Measurements from ENCODE around the gene GMCL2.
"Not testable (repeated sequence)": the region's sequence is repeated elsewhere in the genome, so short reads cannot be mapped to it uniquely, and the experiment has no call there.

Gene GMCL2, protein sequence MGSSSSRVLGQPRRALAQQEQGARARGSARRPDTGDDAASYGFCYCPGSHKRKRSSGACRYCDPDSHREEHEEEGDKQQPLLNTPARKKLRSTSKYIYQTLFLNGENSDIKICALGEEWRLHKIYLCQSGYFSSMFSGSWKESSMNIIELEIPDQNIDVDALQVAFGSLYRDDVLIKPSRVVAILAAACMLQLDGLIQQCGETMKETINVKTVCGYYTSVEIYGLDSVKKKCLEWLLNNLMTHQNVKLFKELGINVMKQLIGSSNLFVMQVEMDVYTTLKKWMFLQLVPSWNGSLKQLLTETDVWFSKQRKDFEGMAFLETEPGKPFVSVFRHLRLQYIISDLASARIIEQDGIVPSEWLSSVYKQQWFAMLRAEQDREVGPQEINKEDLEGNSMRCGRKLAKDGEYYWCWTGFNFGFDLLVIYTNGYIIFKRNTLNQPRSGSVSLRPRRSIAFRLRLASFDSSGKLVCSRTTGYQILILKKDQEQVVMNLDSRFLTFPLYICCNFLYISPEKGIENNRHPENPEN

DNA sequence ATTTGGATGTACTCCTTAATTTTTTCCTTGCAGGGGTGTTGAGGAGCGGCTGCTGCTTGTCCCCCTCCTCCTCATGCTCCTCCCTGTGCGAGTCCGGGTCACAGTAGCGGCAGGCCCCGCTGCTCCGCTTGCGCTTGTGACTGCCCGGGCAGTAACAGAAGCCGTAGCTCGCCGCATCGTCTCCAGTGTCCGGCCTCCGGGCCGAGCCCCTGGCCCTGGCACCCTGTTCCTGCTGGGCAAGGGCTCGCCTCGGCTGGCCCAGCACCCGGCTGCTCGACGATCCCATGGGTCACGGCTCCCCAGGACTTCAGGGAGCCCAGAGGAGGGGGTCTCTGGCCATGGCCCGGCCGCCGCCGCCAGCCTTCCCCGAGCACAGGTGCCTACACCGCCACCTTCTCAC is at the start of gene GMCL2:
Gene GMCL2 (minus strand): TSS at position 358 of the 400 bp plus-strand sequence. CDS start 72 bp downstream, at position 286.
- no peak for DNase-seq (ENCODE audit: low read depth in 4 of 4, low spot score in 1 of 4)

DNA sequence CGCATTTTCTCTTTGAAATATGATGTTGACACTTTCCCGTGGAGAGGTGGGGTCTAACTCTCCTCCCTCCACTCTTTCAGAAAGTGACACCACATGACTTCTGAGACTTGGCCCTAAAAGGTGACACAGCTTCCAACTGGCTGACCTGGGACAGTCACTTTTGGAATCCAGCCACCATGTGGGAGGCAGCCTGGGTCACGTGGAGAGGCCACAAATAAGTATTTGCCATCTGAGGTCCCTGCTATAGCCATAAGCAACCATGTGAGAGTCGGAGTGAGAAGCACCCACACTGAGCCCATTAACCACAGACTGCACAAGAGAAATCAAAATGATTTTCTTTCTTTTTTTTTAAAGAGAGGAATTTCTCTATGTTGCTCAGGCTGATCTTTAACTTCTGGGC is 49.5 kb upstream of the GMCL2 start:
- DNase-seq (ENCODE audit: low read depth in 4 of 4, low spot score in 1 of 4) = no peak

DNA sequence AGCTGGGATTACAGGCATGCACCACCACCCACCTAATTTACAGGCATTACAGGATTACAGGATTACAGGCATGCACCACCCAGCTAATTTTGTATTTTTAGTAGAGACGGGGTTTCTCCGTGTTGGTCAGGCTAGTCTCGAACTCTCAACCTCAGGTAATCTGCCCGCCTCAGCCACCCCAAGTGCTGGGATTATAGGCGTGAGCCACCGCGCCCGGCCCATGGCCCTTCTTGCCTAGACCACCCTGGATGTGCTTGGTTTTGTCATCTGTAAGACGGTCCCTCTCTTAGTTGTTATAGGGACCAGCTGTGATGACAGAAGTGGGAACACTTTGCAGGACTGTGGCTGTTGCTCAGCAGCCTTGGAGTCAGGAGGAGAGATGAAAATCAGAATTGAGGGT is 49.0 kb upstream of the GMCL2 start:
- DNase-seq (ENCODE audit: low read depth in 4 of 4, low spot score in 1 of 4) = no peak

DNA sequence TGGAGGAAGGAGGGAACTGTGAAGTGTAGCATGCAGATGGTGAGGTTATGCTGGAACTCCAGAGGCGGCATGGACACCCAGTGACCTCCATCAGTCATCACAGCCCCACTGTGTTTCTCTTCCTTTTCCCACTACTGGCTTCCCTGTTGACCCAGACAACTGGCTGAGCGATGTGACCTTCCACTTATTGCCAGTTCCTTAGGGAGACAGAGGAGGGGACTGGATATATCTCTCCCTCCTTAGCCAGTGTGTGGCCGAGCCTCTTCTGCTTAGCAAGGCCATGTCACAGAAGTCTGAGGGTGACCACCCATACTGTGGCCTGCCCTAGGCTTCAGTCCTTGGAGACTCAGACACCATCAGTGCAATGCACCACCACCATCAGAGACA is 48.4 kb upstream of the GMCL2 start:
- no peak for DNase-seq (ENCODE audit: low read depth in 4 of 4, low spot score in 1 of 4)

DNA sequence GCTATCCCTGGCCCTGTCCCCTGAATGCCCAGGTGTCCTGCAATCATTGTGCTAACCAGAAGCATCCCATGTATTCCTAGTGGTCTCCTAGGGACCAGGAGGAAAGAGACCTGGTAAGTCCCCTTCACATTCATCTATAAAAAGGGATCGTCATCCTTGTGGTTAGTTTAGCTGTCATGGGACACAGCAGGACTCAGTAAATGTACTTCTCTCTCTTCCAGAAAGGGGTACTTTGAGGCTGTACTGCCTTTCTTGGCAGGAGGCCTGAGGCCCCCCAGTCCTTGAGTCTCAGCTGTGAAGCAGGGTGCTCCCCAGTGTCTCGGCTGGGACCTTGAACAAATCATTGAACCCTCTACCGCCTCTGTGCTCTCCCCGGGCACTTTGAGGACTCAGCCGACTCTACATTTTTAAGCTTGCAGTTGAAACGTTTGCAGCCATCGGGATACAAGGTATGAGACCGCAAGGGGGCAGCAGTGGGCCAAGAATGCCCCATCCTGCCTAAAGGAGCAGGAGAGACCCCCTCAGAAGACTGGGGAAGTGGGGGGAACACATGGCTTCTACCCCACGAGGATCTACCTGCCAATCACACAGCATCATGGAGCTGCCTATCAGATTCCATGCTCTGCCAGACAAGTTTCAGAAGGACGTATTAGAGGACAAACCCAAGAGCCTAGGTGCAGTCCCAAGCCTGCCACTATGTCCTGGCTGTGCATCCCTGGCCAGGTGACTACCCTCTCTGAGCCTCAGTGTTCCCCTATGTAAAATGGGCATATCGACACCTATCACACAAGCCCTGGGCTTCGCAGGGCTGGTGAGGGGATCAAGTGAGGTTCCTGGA is 47.8 kb upstream of the GMCL2 start:
- DNase-seq (ENCODE audit: low read depth in 4 of 4, low spot score in 1 of 4) = peak; percentile 47 to 62 (median 62)

DNA sequence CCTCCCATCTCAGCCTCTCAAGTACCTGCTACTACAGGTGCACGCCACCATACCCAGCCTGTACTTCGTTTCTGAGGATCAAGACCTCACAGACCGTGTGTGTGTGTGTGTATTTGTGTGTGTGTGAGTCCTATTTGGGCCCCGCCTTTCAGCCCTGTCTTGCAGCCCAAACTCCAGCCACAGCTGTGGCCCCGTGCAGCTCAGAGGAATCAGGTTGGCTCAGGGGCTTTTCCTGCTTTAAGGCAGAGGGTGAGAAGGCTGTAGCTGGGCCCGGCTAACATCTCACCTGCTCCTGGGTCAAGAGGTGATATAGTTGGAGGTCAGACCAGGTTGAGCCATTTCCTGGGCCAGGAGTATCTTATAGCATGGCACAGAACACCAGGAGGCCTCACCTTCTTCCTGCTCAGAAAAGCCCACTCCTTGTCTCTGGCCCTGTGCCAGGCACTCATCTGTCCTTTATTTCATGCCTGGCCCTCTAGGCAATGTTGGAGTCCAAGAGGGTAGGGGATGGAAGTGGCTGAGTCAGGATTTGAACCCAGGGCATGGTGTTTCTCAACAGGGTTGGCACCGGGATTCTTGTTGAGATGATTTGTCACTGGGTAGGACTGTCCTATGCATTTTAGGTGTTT is 47.1 kb upstream of the GMCL2 start:
- DNase-seq (ENCODE audit: low read depth in 4 of 4, low spot score in 1 of 4) = no peak

DNA sequence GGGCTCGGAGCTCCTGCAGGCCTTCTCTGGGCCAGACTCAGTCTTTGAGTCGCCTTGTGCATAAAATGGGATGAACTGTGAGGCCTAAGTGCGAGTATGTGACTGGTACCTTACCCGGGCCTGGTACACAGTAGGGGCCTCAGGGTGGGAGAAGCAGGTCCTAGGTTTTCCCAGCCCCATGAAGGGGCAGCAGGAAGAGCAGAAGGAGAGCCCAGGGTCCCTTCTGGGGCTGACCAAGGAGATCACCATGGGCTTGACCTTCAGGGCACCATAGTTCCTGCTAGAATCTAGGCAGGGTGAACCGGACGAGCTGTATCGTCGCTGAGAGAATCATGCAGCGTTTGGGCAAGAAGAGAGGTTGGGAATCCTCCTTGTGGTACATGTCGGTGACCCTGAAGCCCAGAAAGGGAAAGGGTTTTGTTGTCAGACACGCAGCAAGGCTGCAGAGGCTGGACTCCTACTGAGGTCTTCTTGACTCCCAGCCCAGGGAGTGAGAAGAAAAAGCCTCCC is 45.8 kb upstream of the GMCL2 start:
- no peak for DNase-seq (ENCODE audit: low read depth in 4 of 4, low spot score in 1 of 4)

DNA sequence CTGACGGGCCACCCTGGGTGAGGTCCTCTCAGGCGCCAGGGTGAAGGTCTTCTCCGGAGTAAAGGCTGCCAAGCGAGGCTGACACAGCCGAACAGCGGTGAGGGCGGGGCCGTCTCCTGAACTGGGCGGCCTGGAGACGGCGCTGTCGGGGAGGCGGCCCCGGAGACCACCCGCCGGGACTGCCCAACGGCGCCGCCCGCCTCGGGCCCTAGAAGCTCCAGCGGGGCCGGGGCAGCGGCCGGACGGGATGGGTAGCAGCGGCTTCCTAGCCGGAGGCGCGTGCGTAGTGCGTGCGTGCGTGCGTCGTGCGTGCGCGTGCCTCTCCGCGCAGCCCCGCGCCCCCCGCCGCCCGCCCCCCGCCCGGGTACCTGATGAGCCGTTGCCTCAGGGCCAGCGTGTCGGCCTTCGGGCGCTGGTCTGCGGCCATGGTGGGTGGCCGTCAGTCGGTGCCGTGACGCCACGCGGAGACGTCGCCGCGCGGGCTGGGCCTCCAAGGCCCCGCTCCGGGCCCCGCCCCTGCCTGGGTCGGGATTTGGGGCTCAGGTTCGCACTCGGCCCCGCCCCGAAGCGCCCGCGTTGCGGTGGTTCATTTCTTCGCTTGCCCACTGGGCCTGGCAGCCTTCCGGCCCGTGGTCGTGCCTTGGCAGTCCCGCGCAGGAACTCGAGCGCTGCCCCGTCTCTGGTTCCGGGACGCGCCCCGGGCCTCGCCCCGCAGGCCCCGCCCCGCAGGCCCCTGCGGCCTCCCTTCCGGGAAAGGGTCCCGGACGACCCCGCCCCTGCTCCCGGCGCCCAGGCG is 45.2 kb upstream of the GMCL2 start, which contains the start of gene PHYKPL:
Gene PHYKPL (minus strand): TSS at position 679 of the 796 bp plus-strand sequence. CDS start 252 bp downstream, at position 427.
- peak; percentile 36 to 67 (median 51) for DNase-seq (ENCODE audit: low read depth in 4 of 4, low spot score in 1 of 4)

DNA sequence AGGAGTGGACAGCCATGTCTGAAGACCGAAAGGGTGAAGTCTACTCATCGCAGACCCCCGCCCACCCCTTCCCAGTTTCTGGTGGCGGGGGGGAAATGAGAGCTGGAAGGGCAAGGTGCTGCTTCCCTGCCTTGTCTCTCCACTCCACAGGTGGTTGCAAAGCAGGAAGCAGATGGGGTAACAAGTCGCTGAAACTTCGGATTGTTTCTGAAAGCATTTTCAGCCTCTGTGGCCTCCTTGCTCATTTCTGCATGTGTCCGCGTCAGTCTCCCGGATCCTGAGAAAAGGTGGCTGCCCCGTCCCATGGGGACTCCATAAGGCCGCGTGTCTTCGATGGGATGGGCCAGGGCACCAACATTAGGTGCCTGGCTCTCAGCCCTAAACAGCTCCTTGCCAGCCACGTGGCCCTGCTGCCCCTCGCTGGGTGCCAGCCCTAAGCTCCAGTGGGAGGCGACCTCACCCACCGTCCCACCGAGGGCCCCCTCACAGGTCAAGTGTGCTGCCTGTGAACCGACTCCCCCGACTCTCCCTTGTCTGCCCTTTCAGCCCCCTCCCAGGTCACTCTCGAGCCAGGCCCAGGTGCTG is 44.5 kb upstream of the GMCL2 start:
- no peak for DNase-seq (ENCODE audit: low read depth in 4 of 4, low spot score in 1 of 4)

DNA sequence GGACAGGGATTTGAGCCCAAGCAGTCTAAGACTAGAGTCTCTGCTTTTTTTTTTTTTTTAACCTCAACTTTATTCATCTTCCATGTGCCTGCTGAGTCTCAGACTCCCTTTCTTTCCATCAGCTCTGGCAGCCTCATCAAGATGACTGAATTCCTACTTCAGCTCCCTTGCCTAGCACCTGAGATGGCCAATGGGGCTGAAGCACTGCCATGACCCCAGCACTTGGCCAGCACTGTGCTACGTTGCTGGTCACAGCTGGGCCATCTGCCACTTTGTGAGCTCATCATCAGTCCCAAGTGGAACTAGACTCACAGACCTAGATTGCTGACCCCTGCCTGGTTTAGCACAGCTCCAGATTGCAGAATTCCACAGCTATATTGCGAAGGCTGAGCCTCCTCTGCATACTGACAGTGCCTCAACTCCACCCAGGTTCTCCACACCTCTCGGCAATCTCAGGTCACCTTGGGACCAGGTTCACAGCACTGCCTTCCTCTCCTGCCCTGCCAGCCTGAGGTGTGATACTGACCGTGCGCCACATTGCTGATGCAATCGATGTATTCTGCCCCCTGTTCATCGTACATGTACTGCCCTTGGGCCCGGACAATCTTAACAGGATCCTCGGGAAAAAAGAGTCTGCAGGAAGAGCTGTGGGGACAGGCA is 43.8 kb upstream of the GMCL2 start:
- no peak for DNase-seq (ENCODE audit: low read depth in 4 of 4, low spot score in 1 of 4)

DNA sequence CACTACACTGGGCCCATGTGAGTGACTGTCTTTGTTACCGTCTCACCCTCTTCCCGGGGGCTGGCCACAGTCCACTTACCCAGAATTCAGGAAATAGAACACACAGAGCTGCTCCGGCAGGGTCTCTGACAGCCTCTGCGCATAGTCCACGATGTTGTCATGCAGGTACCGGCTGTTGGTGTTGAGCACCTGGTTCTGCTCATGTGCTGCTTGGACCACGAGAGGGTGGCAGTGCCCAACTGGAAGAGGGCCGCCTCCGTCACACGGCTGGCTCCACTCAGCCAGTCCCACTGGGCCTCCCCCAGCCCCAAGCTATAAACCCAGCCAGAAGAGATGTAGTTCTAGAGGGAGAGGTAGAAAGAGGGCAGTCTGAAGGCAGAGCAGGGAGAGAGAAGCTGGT is 42.7 kb upstream of the GMCL2 start:
- DNase-seq (ENCODE audit: low read depth in 4 of 4, low spot score in 1 of 4) = no peak

DNA sequence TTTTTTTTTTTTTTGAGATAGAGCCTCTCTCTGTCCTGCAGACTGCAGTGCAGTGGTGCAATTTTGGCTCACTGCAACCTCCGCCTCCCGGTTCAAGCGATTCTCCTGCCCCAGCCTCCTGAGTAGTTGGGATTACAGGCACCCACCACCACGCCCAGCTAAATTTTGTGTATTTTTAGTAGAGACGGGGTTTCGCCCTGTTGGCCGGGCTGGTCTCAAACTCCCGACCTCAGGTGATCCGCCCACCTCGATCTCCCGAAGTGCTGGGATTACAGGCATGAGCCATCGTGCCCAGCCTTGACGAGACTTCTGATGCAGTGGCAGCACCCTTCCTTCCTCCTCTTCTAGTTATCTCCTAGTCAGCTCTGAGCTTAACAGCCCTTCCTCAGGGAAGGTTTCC is 41.9 kb upstream of the GMCL2 start:
- DNase-seq (ENCODE audit: low read depth in 4 of 4, low spot score in 1 of 4) = not testable (repeated sequence)

DNA sequence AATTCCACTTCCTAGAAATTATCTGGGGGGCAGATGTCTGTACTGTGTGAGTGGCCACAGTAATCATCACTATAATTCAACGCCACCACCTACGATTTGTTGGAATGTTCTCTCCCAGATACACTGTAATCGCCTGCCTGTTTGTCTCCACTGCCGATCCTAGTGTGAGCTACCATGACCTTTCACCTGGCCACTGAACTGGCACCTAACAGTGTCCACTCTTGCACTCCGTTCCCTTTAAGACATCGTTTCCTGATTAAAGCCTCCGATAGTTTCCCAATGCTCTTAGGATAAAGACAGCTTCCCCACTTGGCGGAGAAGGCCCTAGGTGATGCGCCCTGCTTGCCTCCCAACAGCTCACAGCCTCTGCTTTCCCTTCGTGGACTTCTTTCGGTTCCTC is 41.4 kb upstream of the GMCL2 start:
- no peak for DNase-seq (ENCODE audit: low read depth in 4 of 4, low spot score in 1 of 4)

DNA sequence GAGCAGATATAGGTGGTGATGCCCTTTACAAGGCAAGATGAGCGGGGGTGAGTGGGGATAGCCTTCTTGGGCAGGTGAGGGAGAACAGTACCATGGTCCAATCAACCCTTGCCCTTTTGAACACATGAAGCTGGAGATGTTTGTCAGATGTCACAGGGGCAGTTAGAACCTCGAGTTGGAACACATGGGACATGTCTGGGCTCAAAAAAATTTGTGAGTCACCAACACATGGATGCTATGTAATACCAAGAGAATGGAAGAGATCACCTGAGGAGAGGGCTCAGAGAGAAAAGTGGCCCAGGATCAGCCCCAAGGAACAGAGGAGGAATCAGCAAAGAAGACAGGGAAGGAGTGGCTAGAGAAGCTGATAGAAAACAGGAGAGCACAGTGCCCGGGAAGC is 40.8 kb upstream of the GMCL2 start:
- DNase-seq (ENCODE audit: low read depth in 4 of 4, low spot score in 1 of 4) = no peak

DNA sequence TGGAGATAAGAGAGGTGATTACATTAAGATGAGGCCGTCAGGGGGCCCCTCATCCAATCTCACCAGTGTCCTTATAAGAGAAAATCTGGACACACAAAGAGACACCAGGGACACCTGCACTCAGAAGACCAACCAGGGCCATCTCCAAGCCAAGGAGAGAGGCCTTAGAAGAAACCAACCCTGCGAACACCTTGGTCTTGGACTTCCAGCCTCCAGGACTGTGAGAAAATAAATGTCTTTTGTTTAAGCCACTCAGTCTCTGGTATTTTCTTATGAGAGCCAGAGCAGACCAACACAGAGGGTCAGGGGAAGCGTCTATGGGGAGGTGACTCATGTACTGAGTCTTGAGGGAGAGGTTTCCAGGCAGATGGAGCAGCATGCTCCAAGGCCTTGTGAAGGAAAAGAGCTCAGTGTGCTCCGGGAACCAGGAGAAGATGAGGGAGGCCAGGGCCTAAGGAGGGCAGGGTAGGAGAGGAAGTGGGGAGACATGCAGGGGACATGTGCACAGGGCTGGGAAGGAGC is 40.0 kb upstream of the GMCL2 start:
- DNase-seq (ENCODE audit: low read depth in 4 of 4, low spot score in 1 of 4) = no peak

DNA sequence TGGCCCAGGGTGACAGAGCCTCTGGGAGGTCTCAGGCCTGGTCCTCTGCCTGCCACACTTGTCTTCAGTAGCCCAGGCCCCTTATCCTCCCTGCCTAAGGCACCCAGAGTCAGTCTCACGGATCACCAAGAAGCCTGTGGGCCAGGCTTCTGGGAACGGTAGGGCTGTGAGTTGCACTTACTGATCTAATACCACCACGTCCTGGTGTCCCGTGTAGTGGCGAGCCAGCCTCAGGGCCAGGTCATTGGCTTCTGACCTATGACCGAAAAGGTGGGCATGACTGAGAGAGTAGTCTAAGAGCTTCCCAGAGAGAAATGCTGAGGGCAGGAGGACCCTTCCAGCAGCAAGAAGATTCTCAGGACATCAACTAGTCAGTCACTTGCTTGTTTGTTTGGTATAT is 38.0 kb upstream of the GMCL2 start:
- DNase-seq (ENCODE audit: low read depth in 4 of 4, low spot score in 1 of 4) = no peak

DNA sequence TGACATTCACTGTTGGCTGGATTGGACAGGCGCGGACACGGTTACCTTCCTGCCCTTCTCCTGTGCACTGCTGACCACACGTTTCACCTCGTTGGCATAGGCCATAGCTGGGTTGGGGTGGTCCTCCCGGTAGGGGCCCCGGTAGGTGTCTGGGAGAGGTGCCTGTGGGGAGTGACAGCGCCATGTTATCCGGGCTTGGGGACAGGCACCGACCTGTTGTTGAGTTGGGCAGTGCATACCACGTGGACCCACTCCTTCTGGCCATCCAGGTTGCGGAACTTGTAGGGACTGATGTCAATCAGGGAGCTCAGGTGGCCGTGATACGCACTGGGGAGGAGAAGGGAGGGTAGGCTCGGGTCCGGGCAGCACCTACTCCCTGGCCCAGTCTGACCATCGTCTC is 37.2 kb upstream of the GMCL2 start:
- no peak for DNase-seq (ENCODE audit: low read depth in 4 of 4, low spot score in 1 of 4)

DNA sequence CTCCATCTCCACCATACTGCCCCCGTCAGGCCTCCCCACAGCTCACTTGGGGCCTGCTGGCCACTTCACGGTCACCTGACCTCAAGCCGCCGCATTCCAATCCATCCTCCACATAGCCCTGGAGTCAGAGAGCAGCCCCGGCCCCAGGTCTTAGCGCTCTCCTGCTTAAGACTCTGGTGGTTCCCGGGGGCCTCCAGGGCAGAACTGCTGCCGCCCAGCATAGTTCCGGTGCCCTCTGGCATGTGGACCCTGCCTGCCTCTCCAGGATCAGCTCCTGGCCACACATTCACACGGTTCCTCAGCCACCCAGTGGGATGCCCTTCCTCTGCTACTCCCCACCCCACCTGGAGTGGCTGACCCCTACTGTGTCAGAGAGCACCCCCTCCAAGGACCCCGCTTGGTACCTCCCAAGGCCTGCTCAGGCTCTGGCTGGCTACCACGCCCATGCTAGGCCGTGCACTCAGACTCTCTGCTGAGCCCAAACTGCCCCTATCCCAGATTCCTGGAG is 36.7 kb upstream of the GMCL2 start:
- no peak for DNase-seq (ENCODE audit: low read depth in 4 of 4, low spot score in 1 of 4)

DNA sequence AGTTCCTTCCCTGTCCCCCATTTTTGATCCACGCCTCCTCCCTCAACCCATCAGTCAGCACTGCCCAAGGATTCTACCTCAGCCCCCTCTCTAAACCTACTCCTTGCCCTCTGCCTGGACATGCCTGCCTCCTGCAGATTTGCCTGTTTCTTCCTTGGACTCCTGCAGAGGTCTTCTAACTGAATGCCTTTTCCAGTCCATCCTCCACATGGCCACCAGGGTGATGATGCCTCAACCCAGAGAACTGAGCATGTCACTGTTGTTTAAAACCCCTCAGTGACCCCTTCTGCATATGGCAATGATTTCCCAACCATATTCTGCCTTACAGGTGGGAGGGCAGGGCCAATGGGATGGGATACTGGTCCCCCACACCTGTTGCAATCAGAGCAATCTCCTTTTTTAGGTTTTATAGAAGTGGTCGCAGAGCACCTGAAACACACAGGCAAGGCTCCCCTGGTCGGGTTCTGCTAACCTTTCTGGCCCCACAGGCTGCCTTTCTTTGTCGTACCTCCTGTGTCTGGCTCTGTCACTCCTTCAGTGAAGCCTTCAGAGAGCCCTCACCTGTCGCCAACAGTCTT is 36.1 kb upstream of the GMCL2 start:
- no peak for DNase-seq (ENCODE audit: low read depth in 4 of 4, low spot score in 1 of 4)

Measured in stimulated activated CD4-positive, alpha-beta T cell treated with anti-CD3 and anti-CD28 coated beads, Interleukin-1b, Interleukin-23, amount 100 ng/mL, for 24 hours (primary cell).